GM12892 (cell line): ENCODE measurements around the gene TMEM247.

Experiments
- POLR2A ChIP-seq: IDR thresholded peaks from 2 replicates; pipeline ENCODE4 v1.6.1; 2011; ENCODE audit warnings: low read depth, low read length, control low read depth
- POLR2AphosphoS5 ChIP-seq: IDR thresholded peaks from 2 replicates; pipeline ENCODE4 v1.6.1; 2011; ENCODE audit warnings: low read depth, low read length, control low read depth

GRCh38 chr2:46500801-46501200 lies 21.4 kb downstream of the TMEM247 start:
- TF ChIP-seq POLR2A (no peak), POLR2AphosphoS5 (no peak)
